Pancreas (tissue), 10 donors: ENCODE results near the gene SLC35E2B. TPM values are rescaled to one million over a fixed set of nuclear protein-coding genes. Genes with fewer than 3 reads are reported as not detected.
"Not testable (repeated sequence)": the region's sequence is repeated elsewhere in the genome, so short reads cannot be mapped to it uniquely, and the experiment has no call there.

ENCODE experiments used
- ATAC-seq, 4 donors: fragments of 200-7000 bp; cut with Tn5 transposase; one replicate each; pipeline versions ENCODE4 v1.8.0 to v1.9.1; 2020; ENCODE audit warnings: mild to moderate bottlenecking in 4 of 4, moderate library complexity in 4 of 4
- DNase-seq, 6 donors: peaks; one replicate each; pipeline ENCODE4 v3.0.0-alpha.2; 2020
- FAIRE-seq: peaks from 2 replicates; lab custom pipeline; 2012; peaks lifted over from hg19 to GRCh38; lab: Jason Lieb, UNC
- H3K27ac ChIP-seq, 4 donors: fragments of 200-600 bp; sonication (generic); 1 replicate in 3 of 4; 2 replicates in 1 of 4; pipeline versions ENCODE4 v1.5.0 to v1.8.0; 2020
- H3K27me3 ChIP-seq, 4 donors: fragments of 200-600 bp; one replicate each; pipeline ENCODE4 v1.8.0; 2021
- H3K36me3 ChIP-seq, 3 donors: fragments of 200-600 bp; sonication (generic) in 1 of 3; one replicate each; pipeline versions ENCODE4 v1.5.0 to v1.8.0; 2020 to 2021
- H3K4me1 ChIP-seq, 3 donors: fragments of 200-600 bp; one replicate each; pipeline ENCODE4 v1.8.0; 2021
- H3K4me3 ChIP-seq, 4 donors: fragments of 200-600 bp; sonication (generic) in 2 of 4; one replicate each; pipeline versions ENCODE4 v1.5.0 to v1.8.0; 2020 to 2021
- H3K9me3 ChIP-seq, 4 donors: fragments of 200-600 bp; one replicate each; pipeline ENCODE4 v1.8.0; 2021
- CTCF ChIP-seq, 4 donors: fragments of 200-600 bp; sonication (generic) in 3 of 4; IDR thresholded peaks; one replicate each; pipeline versions ENCODE4 v1.5.0 to v1.8.0; 2021; ENCODE audit warnings: antibody characterized with exemption in 4 of 4
- WGBS, 2 donors: extraction: QIAGEN DNeasy Blood & Tissue Kit; methylation state at CpG; one replicate each; pipeline ENCODE4 v1.1.7; 2013; 5-methylcytosine and 5-hydroxymethylcytosine counted together
- intact Hi-C, 3 donors: fragments of 100-400 bp; cut with DNase I; formaldehyde crosslinking; loops; one replicate each; pipeline versions ENCODE4 v1.11.1 to v1.14.2; 2022
- polyA plus RNA-seq, 2 donors: library from polyadenylated mRNA; stranded (reverse); fragments of 200-250 nt; gene quantifications; one replicate each; pipeline ENCODE4 v1.2.3, GENCODE V29; 2013
- total RNA-seq, 6 donors: library from RNA; stranded (reverse); fragmentation: NEBNext Ultra II Directional in 4 of 6; extraction: Animal tissue kit (Norgen Biotek cat#: 25700) in 4 of 6; gene quantifications; one replicate each; pipeline versions ENCODE4 v1.2.1 to v1.2.4, GENCODE V29; 2021 to 2023
- donor health status: healthy with polysubstance abuse.
- donor health status: DM: no; HTN: no; CAD: no; lungs with moderate emphysema.
- donor health status: DM: no; HTN: no; CAD: no.
- donor health status: control.
- donor health status: control.
- donor health status: Bipolar disorder and iron deficiency.
- donor health status: DM: yes; HTN: yes; CAD: no.
- donor health status: DM: no; HTN: no; CAD: no.
- donor health status: DM: no; HTN: no; CAD: no.
- donor health status: DM: yes; HTN: yes; CAD: no.

The SLC35E2B gene
- total and polyA plus RNA-seq, 8 donors: 12.1 to 45.4 (median 24.0) TPM

- H3K4me1 ChIP-seq, FAIRE-seq, intact Hi-C loops, H3K9me3 ChIP-seq, ATAC-seq, H3K4me3 ChIP-seq, H3K27me3 ChIP-seq, DNase-seq, H3K27ac ChIP-seq: not testable (repeated sequence)
- WGBS, 2 donors: 90 to 96% methylated on average over 14 to 27 of the region's 27 CpGs
- peaks cover 0 to 11% (median 0%) of the 10 kb centered on the region in 3 donors for H3K36me3 ChIP-seq
Measured at GRCh38 chr1:1704284-1704957, 11.8 kb upstream of the SLC35E2B start.

DNA sequence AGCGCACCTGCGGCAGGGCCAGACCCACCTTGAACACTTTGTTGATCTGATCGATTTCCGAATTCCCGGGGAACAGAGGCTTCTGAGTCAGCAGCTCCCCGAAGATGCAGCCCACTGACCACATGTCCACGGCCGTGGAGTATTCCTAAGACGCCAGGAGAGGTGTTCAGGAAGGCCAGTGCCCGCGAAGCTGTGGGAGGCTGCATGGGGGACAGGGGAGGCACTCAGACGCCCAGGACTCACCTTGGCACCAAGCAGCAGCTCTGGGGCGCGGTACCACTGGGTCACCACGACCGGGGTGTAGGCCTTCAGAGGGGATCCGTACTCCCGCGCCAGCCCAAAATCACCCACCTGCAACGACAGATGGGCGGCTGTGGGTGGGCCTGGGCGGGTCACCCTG is 11.2 kb upstream of the SLC35E2B start:
- TF ChIP-seq CTCF (IDR thresholded peaks at IDR 0.05): no peak
- no peak overlapping the region for H3K27ac ChIP-seq
- FAIRE-seq: no peak
- H3K9me3 ChIP-seq: no peaks in the 10 kb centered on the region
- H3K4me1 ChIP-seq: no peaks in the 10 kb centered on the region
- intact Hi-C loops: no loop called here
- no peak for ATAC-seq
- peaks cover 0 to 11% (median 0%) of the 10 kb centered on the region in 3 donors for H3K36me3 ChIP-seq
- no peak overlapping the region for H3K4me3 ChIP-seq
- 93 to 95% methylated on average over 12 to 22 of the region's 22 CpGs for WGBS, 2 donors
- H3K27me3 ChIP-seq: no peaks in the 10 kb centered on the region
- peak in 1 of 6 donors; percentile 69 for DNase-seq

GRCh38 chr1:1702506-1702905 is 9.9 kb upstream of the SLC35E2B start:
- FAIRE-seq, intact Hi-C loops, H3K9me3 ChIP-seq, H3K27ac ChIP-seq, H3K4me1 ChIP-seq, ATAC-seq, H3K27me3 ChIP-seq, H3K4me3 ChIP-seq: not testable (repeated sequence)
- DNase-seq: peak in 1 of 6 donors; percentile 6
- peaks cover 0 to 11% (median 0%) of the 10 kb centered on the region in 3 donors for H3K36me3 ChIP-seq
- WGBS, 2 donors: 87 to 94% methylated on average over 3 to 6 of the region's 18 CpGs

GRCh38 chr1:1700557-1700956 is 8.0 kb upstream of the SLC35E2B start:
- DNase-seq, intact Hi-C loops, H3K9me3 ChIP-seq, H3K4me3 ChIP-seq, H3K27ac ChIP-seq, H3K27me3 ChIP-seq, H3K4me1 ChIP-seq, FAIRE-seq: not testable (repeated sequence)
- no CpG with 5 or more reads among the region's 33 CpGs for WGBS, 2 donors
- peaks cover 0 to 11% (median 0%) of the 10 kb centered on the region in 3 donors for H3K36me3 ChIP-seq
- peak in 3 of 4 donors; percentile 43 to 78 (median 43) for ATAC-seq

DNA sequence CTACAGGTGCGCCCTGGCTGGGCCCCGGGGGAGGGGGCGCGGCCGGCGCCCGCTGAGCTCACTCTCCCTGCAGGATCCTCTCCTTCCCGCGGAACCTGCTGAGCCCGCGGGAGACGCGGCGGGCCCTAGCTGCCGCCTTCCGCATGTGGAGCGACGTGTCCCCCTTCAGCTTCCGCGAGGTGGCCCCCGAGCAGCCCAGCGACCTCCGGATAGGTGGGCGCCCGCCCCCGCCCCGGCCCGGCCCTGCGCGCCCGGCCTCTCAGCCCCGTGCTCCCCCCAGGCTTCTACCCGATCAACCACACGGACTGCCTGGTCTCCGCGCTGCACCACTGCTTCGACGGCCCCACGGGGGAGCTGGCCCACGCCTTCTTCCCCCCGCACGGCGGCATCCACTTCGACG is 7.5 kb upstream of the SLC35E2B start:
- WGBS, 2 donors: no CpG with 5 or more reads among the region's 45 CpGs
- H3K27ac ChIP-seq, H3K9me3 ChIP-seq, intact Hi-C loops, DNase-seq, H3K27me3 ChIP-seq, FAIRE-seq, H3K4me3 ChIP-seq, H3K4me1 ChIP-seq: not testable (repeated sequence)
- ATAC-seq: peak in 1 of 4 donors; percentile 15
- peaks cover 0 to 11% (median 0%) of the 10 kb centered on the region in 3 donors for H3K36me3 ChIP-seq

DNA sequence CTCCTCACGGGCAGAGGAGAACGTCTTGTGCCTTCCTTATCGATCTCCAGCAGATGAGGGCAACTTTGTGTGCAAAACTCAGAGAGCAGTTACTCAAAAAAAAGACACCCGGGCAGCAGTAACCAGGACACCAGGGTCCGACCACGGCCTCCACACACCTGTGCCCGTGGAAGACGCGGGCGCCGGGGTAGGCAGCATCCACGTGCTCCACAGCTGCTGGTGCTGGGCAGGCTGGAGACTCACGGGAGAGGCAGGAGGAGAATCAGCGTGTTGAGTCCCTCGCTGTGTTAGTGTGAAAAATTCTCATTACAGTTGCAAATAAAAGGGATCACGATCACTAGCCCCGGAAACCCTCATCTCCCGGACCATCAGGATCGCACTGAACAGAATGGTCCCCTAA is 6.5 kb upstream of the SLC35E2B start:
- H3K4me3 ChIP-seq, H3K9me3 ChIP-seq, FAIRE-seq, H3K27ac ChIP-seq, H3K27me3 ChIP-seq, ATAC-seq, H3K4me1 ChIP-seq, intact Hi-C loops, H3K36me3 ChIP-seq: not testable (repeated sequence)
- WGBS, 2 donors: 89 to 92% methylated on average over 4 to 14 of the region's 19 CpGs
- DNase-seq: peak in 2 of 6 donors; percentile 6 to 31

- H3K36me3 ChIP-seq, H3K9me3 ChIP-seq, H3K27me3 ChIP-seq, H3K27ac ChIP-seq, H3K4me3 ChIP-seq, intact Hi-C loops, FAIRE-seq, ATAC-seq, H3K4me1 ChIP-seq: not testable (repeated sequence)
- 65 to 76% methylated on average over 18 to 20 of the region's 26 CpGs for WGBS, 2 donors
- DNase-seq: peak in 4 of 6 donors; percentile 7 to 66 (median 43)
Measured at GRCh38 chr1:1697358-1698183, 5.0 kb upstream of the SLC35E2B start.

- H3K9me3 ChIP-seq, H3K36me3 ChIP-seq, ATAC-seq, H3K4me1 ChIP-seq, H3K27me3 ChIP-seq, H3K4me3 ChIP-seq, FAIRE-seq, intact Hi-C loops, H3K27ac ChIP-seq: not testable (repeated sequence)
- DNase-seq: peak in 3 of 6 donors; percentile 6 to 45 (median 30)
- 84 to 91% methylated on average over 12 to 19 of the region's 23 CpGs for WGBS, 2 donors
Measured at GRCh38 chr1:1696431-1697357, 4.1 kb upstream of the SLC35E2B start.

GRCh38 chr1:1692324-1692713 is 276 bp downstream of the SLC35E2B start:
- WGBS, 2 donors: 0% methylated on average over 21 to 32 of the region's 45 CpGs
- peak; percentile 41 to 84 (median 68) for DNase-seq

GRCh38 chr1:1691443-1691842 is 1.2 kb downstream of the SLC35E2B start:
- peak in 2 of 6 donors; percentile 10 to 12 for DNase-seq
- 0 to 2% methylated on average over 2 to 4 of the region's 16 CpGs for WGBS, 2 donors
- H3K4me1 ChIP-seq, H3K27ac ChIP-seq, H3K27me3 ChIP-seq, H3K36me3 ChIP-seq, FAIRE-seq, H3K9me3 ChIP-seq, intact Hi-C loops: not testable (repeated sequence)
- peak overlapping the region in 2 of 4 donors; percentile 24 to 34 for H3K4me3 ChIP-seq
- ATAC-seq: peak in 3 of 4 donors; percentile 8 to 23 (median 10)

More at GRCh38 chr1:1692324-1692713, 276 bp downstream of the SLC35E2B start:
- FAIRE-seq, intact Hi-C loops, H3K27me3 ChIP-seq, H3K4me1 ChIP-seq, H3K9me3 ChIP-seq, H3K36me3 ChIP-seq: not testable (repeated sequence)
- Histone ChIP-seq H3K4me3 (peak overlapping the region in 3 of 4 donors; percentile 26 to 56 (median 37)), H3K27ac (peak overlapping the region; percentile 85 to 95 (median 92))
- ATAC-seq: peak; percentile 61 to 80 (median 72)
